Brain pericyte (primary cell): ENCODE data around the gene ZNF326.

Source experiments
- DNase-seq: peaks from one replicate; pipeline ENCODE4 v3.0.0-alpha.2; 2012; ENCODE audit warnings: low read depth, low spot score

The ZNF326 gene

GRCh38 chr1:89994805-89995597 is at the start of gene ZNF326:
Gene ZNF326 (plus strand): TSS chr1:89995110. CDS start chr1:89995258, 148 bp downstream.
- peak; percentile 94 for DNase-seq

- no peak for DNase-seq
These were observed 48.9 kb upstream of the ZNF326 start for GRCh38 chr1:89945852-89946476.

- no peak for DNase-seq
These were observed 48.4 kb upstream of the ZNF326 start for GRCh38 chr1:89946532-89946931.

GRCh38 chr1:89948722-89949345 is 46.1 kb upstream of the ZNF326 start:
- no peak for DNase-seq

- no peak for DNase-seq
These were observed 44.8 kb upstream of the ZNF326 start for GRCh38 chr1:89949991-89950624.

GRCh38 chr1:89950703-89951102 is 44.2 kb upstream of the ZNF326 start:
- DNase-seq = no peak

- no peak for DNase-seq
These were observed 42.9 kb upstream of the ZNF326 start for GRCh38 chr1:89951766-89952604.

- no peak for DNase-seq
These were observed 42.2 kb upstream of the ZNF326 start for GRCh38 chr1:89952605-89953130.

- DNase-seq = no peak
These were observed 41.7 kb upstream of the ZNF326 start for GRCh38 chr1:89953131-89953626.

- DNase-seq = no peak
These were observed 41.0 kb upstream of the ZNF326 start for GRCh38 chr1:89953929-89954328.

GRCh38 chr1:89954401-89954800 is 40.5 kb upstream of the ZNF326 start:
- no peak for DNase-seq

- no peak for DNase-seq
These were observed 39.4 kb upstream of the ZNF326 start for GRCh38 chr1:89955311-89956205.

GRCh38 chr1:89957107-89957506 is 37.8 kb upstream of the ZNF326 start:
- DNase-seq = no peak

- no peak for DNase-seq
These were observed 35.9 kb upstream of the ZNF326 start for GRCh38 chr1:89958851-89959654.

- DNase-seq = no peak
These were observed 35.2 kb upstream of the ZNF326 start for GRCh38 chr1:89959719-89960118.

- peak; percentile 26 for DNase-seq
These were observed 32.7 kb upstream of the ZNF326 start for GRCh38 chr1:89962024-89962741.

GRCh38 chr1:89962742-89963075 is 32.2 kb upstream of the ZNF326 start:
- no peak for DNase-seq

- no peak for DNase-seq
These were observed 29.6 kb upstream of the ZNF326 start for GRCh38 chr1:89965193-89965768.
